GM23338 (cell line): ENCODE measurements around the gene NCBP1. TPM values are rescaled to one million over a fixed set of nuclear protein-coding genes. Genes with fewer than 3 reads are reported as not detected.

Source experiments
- ATAC-seq: fragments of 200-7000 bp; cut with Tn5 transposase; 3 replicates; pipeline ENCODE4 v1.9.1; 2020
- DNase-seq: peaks from one replicate; pipeline ENCODE4 v3.0.0-alpha.2; 2015; ENCODE audit warnings: low spot score
- H2AFZ ChIP-seq: fragments of 200-600 bp; sonication (generic); 2 replicates; pipeline ENCODE4 v1.8.0; 2016; ENCODE audit warnings: antibody characterized with exemption, mild to moderate bottlenecking, moderate library complexity
- H3F3A ChIP-seq: fragments of 200-600 bp; sonication (generic); replicated peaks from 2 replicates; pipeline ENCODE4 v1.8.0; 2017; ENCODE audit warnings: antibody characterized with exemption, mixed run types, low read depth
- H3K27ac ChIP-seq: fragments of 200-600 bp; sonication (generic); 2 replicates; pipeline ENCODE4 v1.6.1; 2016; ENCODE audit warnings: low read depth
- H3K27me3 ChIP-seq: fragments of 200-600 bp; sonication (generic); 2 replicates; pipeline ENCODE4 v1.8.0; 2016; ENCODE audit warnings: mild to moderate bottlenecking, mixed run types, moderate library complexity; ENCODE audit not compliant: insufficient read depth
- H3K36me3 ChIP-seq: fragments of 200-600 bp; sonication (generic); 2 replicates; pipeline ENCODE4 v1.8.0; 2016; ENCODE audit warnings: mild to moderate bottlenecking; ENCODE audit not compliant: insufficient read depth
- H3K4me1 ChIP-seq: fragments of 200-600 bp; sonication (generic); 2 replicates; pipeline ENCODE4 v1.8.0; 2016; ENCODE audit warnings: mild to moderate bottlenecking, moderate library complexity; ENCODE audit not compliant: insufficient read depth
- H3K4me2 ChIP-seq: fragments of 200-600 bp; sonication (generic); 2 replicates; pipeline ENCODE4 v1.7.1; 2017; ENCODE audit warnings: mixed run types
- H3K4me3 ChIP-seq: fragments of 200-600 bp; sonication (generic); 2 replicates; pipeline ENCODE4 v1.6.1; 2016; ENCODE audit warnings: mixed run types
- H3K79me2 ChIP-seq: fragments of 200-600 bp; sonication (generic); replicated peaks from 2 replicates; pipeline ENCODE4 v1.8.0; 2017; ENCODE audit warnings: mild to moderate bottlenecking; ENCODE audit not compliant: insufficient read depth
- H3K9me2 ChIP-seq: fragments of 200-600 bp; sonication (generic); 2 replicates; pipeline ENCODE4 v1.8.0; 2017; ENCODE audit not compliant: insufficient read depth
- H4K20me1 ChIP-seq: fragments of 200-600 bp; sonication (generic); replicated peaks from 2 replicates; pipeline ENCODE4 v1.8.0; 2017; ENCODE audit warnings: mild to moderate bottlenecking; ENCODE audit not compliant: insufficient read depth
- H3K27ac Mint-ChIP-seq: 2 replicates; pipeline ENCODE4 v1.8.0; 2020; ENCODE audit warnings: inconsistent platforms, mild to moderate bottlenecking, moderate library complexity, mixed read lengths
- H3K27me3 Mint-ChIP-seq: 3 replicates; pipeline ENCODE4 v1.8.0; 2022; ENCODE audit warnings: low read depth, mild to moderate bottlenecking, moderate library complexity, mixed read lengths, inconsistent platforms; ENCODE audit not compliant: insufficient read depth, poor library complexity
- H3K36me3 Mint-ChIP-seq: 3 replicates; pipeline ENCODE4 v1.8.0; 2021; ENCODE audit warnings: low read depth, mild to moderate bottlenecking, inconsistent platforms, moderate library complexity, mixed read lengths
- H3K4me1 Mint-ChIP-seq: 3 replicates; pipeline ENCODE4 v1.8.0; 2020; ENCODE audit warnings: mild to moderate bottlenecking, inconsistent platforms, mixed read lengths
- H3K4me3 Mint-ChIP-seq: 3 replicates; pipeline ENCODE4 v1.8.0; 2021; ENCODE audit warnings: moderate library complexity, mild to moderate bottlenecking, inconsistent platforms, mixed read lengths
- H3K9me3 Mint-ChIP-seq: 3 replicates; pipeline ENCODE4 v1.8.0; 2020; ENCODE audit warnings: moderate library complexity, mild to moderate bottlenecking, inconsistent platforms, mixed read lengths
- CTCF ChIP-seq, 2 experiments: fragments of 200-600 bp in 1 of 2; sonication (generic) in 1 of 2; conservative IDR thresholded peaks; 2 replicates each; pipeline versions ENCODE4 v1.5.1 to v1.6.1; 2016 to 2017; ENCODE audit warnings: antibody characterized with exemption in 2 of 2, low read depth in 2 of 2, mild to moderate bottlenecking in 2 of 2, moderate library complexity in 1 of 2
- ETS1 ChIP-seq: IDR thresholded peaks from 2 replicates; pipeline ENCODE4 v1.6.1; 2016; ENCODE audit warnings: antibody characterized with exemption
- EZH2 ChIP-seq: fragments of 200-600 bp; sonication (generic); IDR thresholded peaks from one replicate; pipeline ENCODE4 v1.8.0; 2017; ENCODE audit warnings: antibody characterized with exemption, mild to moderate bottlenecking, low read depth; ENCODE audit not compliant: unreplicated experiment
- EZH2phosphoT487 ChIP-seq: fragments of 200-600 bp; sonication (generic); IDR thresholded peaks from one replicate; pipeline ENCODE4 v1.8.1; 2018; ENCODE audit warnings: antibody characterized with exemption; ENCODE audit not compliant: unreplicated experiment
- JUNB ChIP-seq: IDR thresholded peaks from one replicate; pipeline ENCODE4 v1.6.1; 2016; ENCODE audit warnings: antibody characterized with exemption; ENCODE audit not compliant: unreplicated experiment
- NANOG ChIP-seq: IDR thresholded peaks from 2 replicates; pipeline ENCODE4 v1.6.1; 2016; ENCODE audit warnings: antibody characterized with exemption, borderline replicate concordance
- POLR2AphosphoS5 ChIP-seq: IDR thresholded peaks from 2 replicates; pipeline ENCODE4 v1.6.1; 2016; ENCODE audit warnings: antibody characterized with exemption, low read depth
- STAT1 ChIP-seq: IDR thresholded peaks from one replicate; pipeline ENCODE4 v1.6.1; 2016; ENCODE audit warnings: antibody characterized with exemption; ENCODE audit not compliant: unreplicated experiment
- ZNF114 ChIP-seq: fragments of 250-450 bp; sonication (Bioruptor Pico); IDR thresholded peaks from 2 replicates; pipeline ENCODE4 v1.5.0; 2020; ENCODE audit warnings: mild to moderate bottlenecking, moderate library complexity
- ZNF331 ChIP-seq: fragments of 250-450 bp; sonication (Bioruptor Pico); IDR thresholded peaks from 2 replicates; pipeline ENCODE4 v1.5.0; 2020; ENCODE audit warnings: low read depth, mild to moderate bottlenecking, moderate library complexity
- polyA plus RNA-seq: library from polyadenylated mRNA; unstranded; fragments of >200 nt; fragmentation: Nextera tagmentation; extraction: Ambion mirVana; gene quantifications from 2 replicates; pipeline ENCODE4 v1.2.1, GENCODE V29; 2016
- total RNA-seq: library from RNA; depleted of rRNA; stranded (reverse); fragments of >200 nt; shearing (Covaris generic); gene quantifications from 2 replicates; pipeline ENCODE4 v1.2.3, GENCODE V29; 2014
- TF ChIP-seq, protein P1 (sequence below): fragments of 250-450 bp; sonication (Bioruptor Pico); IDR thresholded peaks from 2 replicates; pipeline ENCODE4 v1.5.0; 2020; ENCODE audit warnings: mild to moderate bottlenecking, moderate library complexity
- TF ChIP-seq, protein P2 (sequence below): IDR thresholded peaks from one replicate; pipeline ENCODE4 v1.6.1; 2018; ENCODE audit warnings: antibody characterized with exemption; ENCODE audit not compliant: unreplicated experiment

NCBP1 gene
- total and polyA plus RNA-seq, 2 experiments from 2014 or later = 43.9 to 60.2 TPM

GRCh38 chr9:97673922-97674321, 40.3 kb downstream of the NCBP1 start:
- no peak overlapping the region for H3K27ac ChIP-seq
- no peak for TF ChIP-seq NANOG
- no peak for TF ChIP-seq JUNB
- no peak for TF ChIP-seq STAT1
- TF ChIP-seq EZH2 = no peak
- TF ChIP-seq ZNF114 (CRISPR knock-in tag) = no peak
- TF ChIP-seq, protein P1, sequence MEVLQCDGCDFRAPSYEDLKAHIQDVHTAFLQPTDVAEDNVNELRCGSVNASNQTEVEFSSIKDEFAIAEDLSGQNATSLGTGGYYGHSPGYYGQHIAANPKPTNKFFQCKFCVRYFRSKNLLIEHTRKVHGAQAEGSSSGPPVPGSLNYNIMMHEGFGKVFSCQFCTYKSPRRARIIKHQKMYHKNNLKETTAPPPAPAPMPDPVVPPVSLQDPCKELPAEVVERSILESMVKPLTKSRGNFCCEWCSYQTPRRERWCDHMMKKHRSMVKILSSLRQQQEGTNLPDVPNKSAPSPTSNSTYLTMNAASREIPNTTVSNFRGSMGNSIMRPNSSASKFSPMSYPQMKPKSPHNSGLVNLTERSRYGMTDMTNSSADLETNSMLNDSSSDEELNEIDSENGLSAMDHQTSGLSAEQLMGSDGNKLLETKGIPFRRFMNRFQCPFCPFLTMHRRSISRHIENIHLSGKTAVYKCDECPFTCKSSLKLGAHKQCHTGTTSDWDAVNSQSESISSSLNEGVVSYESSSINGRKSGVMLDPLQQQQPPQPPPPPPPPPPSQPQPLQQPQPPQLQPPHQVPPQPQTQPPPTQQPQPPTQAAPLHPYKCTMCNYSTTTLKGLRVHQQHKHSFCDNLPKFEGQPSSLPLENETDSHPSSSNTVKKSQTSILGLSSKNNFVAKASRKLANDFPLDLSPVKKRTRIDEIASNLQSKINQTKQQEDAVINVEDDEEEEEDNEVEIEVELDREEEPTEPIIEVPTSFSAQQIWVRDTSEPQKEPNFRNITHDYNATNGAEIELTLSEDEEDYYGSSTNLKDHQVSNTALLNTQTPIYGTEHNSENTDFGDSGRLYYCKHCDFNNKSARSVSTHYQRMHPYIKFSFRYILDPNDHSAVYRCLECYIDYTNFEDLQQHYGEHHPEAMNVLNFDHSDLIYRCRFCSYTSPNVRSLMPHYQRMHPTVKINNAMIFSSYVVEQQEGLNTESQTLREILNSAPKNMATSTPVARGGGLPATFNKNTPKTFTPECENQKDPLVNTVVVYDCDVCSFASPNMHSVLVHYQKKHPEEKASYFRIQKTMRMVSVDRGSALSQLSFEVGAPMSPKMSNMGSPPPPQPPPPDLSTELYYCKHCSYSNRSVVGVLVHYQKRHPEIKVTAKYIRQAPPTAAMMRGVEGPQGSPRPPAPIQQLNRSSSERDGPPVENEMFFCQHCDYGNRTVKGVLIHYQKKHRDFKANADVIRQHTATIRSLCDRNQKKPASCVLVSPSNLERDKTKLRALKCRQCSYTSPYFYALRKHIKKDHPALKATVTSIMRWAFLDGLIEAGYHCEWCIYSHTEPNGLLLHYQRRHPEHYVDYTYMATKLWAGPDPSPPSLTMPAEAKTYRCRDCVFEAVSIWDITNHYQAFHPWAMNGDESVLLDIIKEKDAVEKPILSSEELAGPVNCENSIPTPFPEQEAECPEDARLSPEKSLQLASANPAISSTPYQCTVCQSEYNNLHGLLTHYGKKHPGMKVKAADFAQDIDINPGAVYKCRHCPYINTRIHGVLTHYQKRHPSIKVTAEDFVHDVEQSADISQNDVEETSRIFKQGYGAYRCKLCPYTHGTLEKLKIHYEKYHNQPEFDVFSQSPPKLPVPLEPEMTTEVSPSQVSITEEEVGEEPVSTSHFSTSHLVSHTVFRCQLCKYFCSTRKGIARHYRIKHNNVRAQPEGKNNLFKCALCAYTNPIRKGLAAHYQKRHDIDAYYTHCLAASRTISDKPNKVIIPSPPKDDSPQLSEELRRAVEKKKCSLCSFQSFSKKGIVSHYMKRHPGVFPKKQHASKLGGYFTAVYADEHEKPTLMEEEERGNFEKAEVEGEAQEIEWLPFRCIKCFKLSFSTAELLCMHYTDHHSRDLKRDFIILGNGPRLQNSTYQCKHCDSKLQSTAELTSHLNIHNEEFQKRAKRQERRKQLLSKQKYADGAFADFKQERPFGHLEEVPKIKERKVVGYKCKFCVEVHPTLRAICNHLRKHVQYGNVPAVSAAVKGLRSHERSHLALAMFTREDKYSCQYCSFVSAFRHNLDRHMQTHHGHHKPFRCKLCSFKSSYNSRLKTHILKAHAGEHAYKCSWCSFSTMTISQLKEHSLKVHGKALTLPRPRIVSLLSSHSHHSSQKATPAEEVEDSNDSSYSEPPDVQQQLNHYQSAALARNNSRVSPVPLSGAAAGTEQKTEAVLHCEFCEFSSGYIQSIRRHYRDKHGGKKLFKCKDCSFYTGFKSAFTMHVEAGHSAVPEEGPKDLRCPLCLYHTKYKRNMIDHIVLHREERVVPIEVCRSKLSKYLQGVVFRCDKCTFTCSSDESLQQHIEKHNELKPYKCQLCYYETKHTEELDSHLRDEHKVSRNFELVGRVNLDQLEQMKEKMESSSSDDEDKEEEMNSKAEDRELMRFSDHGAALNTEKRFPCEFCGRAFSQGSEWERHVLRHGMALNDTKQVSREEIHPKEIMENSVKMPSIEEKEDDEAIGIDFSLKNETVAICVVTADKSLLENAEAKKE (CRISPR knock-in tag) = no peak
- TF ChIP-seq POLR2AphosphoS5 = no peak
- TF ChIP-seq, protein P2, sequence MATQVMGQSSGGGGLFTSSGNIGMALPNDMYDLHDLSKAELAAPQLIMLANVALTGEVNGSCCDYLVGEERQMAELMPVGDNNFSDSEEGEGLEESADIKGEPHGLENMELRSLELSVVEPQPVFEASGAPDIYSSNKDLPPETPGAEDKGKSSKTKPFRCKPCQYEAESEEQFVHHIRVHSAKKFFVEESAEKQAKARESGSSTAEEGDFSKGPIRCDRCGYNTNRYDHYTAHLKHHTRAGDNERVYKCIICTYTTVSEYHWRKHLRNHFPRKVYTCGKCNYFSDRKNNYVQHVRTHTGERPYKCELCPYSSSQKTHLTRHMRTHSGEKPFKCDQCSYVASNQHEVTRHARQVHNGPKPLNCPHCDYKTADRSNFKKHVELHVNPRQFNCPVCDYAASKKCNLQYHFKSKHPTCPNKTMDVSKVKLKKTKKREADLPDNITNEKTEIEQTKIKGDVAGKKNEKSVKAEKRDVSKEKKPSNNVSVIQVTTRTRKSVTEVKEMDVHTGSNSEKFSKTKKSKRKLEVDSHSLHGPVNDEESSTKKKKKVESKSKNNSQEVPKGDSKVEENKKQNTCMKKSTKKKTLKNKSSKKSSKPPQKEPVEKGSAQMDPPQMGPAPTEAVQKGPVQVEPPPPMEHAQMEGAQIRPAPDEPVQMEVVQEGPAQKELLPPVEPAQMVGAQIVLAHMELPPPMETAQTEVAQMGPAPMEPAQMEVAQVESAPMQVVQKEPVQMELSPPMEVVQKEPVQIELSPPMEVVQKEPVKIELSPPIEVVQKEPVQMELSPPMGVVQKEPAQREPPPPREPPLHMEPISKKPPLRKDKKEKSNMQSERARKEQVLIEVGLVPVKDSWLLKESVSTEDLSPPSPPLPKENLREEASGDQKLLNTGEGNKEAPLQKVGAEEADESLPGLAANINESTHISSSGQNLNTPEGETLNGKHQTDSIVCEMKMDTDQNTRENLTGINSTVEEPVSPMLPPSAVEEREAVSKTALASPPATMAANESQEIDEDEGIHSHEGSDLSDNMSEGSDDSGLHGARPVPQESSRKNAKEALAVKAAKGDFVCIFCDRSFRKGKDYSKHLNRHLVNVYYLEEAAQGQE = no peak
- TF ChIP-seq CTCF (conservative IDR thresholded peaks at IDR 0.05; ENCODE audit: low read depth in 2 of 2) = no peak
- no peak for TF ChIP-seq ZNF331
- no peak for TF ChIP-seq EZH2phosphoT487
- no peak for TF ChIP-seq ETS1
- H3K36me3 ChIP-seq = peaks cover 35% of the 10 kb centered on the region
- H3K4me1 ChIP-seq = no peaks in the 10 kb centered on the region
- H3K27ac Mint-ChIP-seq = no peak overlapping the region
- H3K4me1 Mint-ChIP-seq = no peaks in the 10 kb centered on the region
- H3K36me3 Mint-ChIP-seq = peaks cover 53% of the 10 kb centered on the region
- H3K27me3 Mint-ChIP-seq = peaks cover 1% of the 10 kb centered on the region
- H3K4me2 ChIP-seq = no peak overlapping the region
- H3K9me2 ChIP-seq = no peaks in the 10 kb centered on the region
- H3K9me3 Mint-ChIP-seq = no peaks in the 10 kb centered on the region
- no peaks in the 10 kb centered on the region for H3K27me3 ChIP-seq
- no peaks in the 10 kb centered on the region for H3F3A ChIP-seq
- ATAC-seq (no peak), DNase-seq (no peak)
- H3K79me2 ChIP-seq = no peaks in the 10 kb centered on the region
- H3K4me3 ChIP-seq = no peak overlapping the region
- H3K4me3 Mint-ChIP-seq = no peak overlapping the region
- 0 out of 2 replicates have a peak, but pooled peaks cover 2% of the 10 kb centered on the region for H4K20me1 ChIP-seq
- H2AFZ ChIP-seq = no peak overlapping the region
